GM23338 (cell line): ENCODE results near the gene SCART1.

ENCODE experiments used
- CREB1 ChIP-seq: fragments of 250-450 bp; sonication (Bioruptor Pico); IDR thresholded peaks from 2 replicates; pipeline ENCODE4 v1.5.0; 2020; ENCODE audit warnings: low read depth, mild to moderate bottlenecking, moderate library complexity
- EZH2 ChIP-seq: fragments of 200-600 bp; sonication (generic); IDR thresholded peaks from one replicate; pipeline ENCODE4 v1.8.0; 2017; ENCODE audit warnings: antibody characterized with exemption, mild to moderate bottlenecking, low read depth; ENCODE audit not compliant: unreplicated experiment
- EZH2phosphoT487 ChIP-seq: fragments of 200-600 bp; sonication (generic); IDR thresholded peaks from one replicate; pipeline ENCODE4 v1.8.1; 2018; ENCODE audit warnings: antibody characterized with exemption; ENCODE audit not compliant: unreplicated experiment
- JUNB ChIP-seq: IDR thresholded peaks from one replicate; pipeline ENCODE4 v1.6.1; 2016; ENCODE audit warnings: antibody characterized with exemption; ENCODE audit not compliant: unreplicated experiment
- NANOG ChIP-seq: IDR thresholded peaks from 2 replicates; pipeline ENCODE4 v1.6.1; 2016; ENCODE audit warnings: antibody characterized with exemption, borderline replicate concordance
- POLR2AphosphoS5 ChIP-seq: IDR thresholded peaks from 2 replicates; pipeline ENCODE4 v1.6.1; 2016; ENCODE audit warnings: antibody characterized with exemption, low read depth
- STAT1 ChIP-seq: IDR thresholded peaks from one replicate; pipeline ENCODE4 v1.6.1; 2016; ENCODE audit warnings: antibody characterized with exemption; ENCODE audit not compliant: unreplicated experiment
- ZNF114 ChIP-seq: fragments of 250-450 bp; sonication (Bioruptor Pico); IDR thresholded peaks from 2 replicates; pipeline ENCODE4 v1.5.0; 2020; ENCODE audit warnings: mild to moderate bottlenecking, moderate library complexity
- ZNF331 ChIP-seq: fragments of 250-450 bp; sonication (Bioruptor Pico); IDR thresholded peaks from 2 replicates; pipeline ENCODE4 v1.5.0; 2020; ENCODE audit warnings: low read depth, mild to moderate bottlenecking, moderate library complexity
- TF ChIP-seq, protein P1 (sequence below): IDR thresholded peaks from one replicate; pipeline ENCODE4 v1.6.1; 2018; ENCODE audit warnings: antibody characterized with exemption; ENCODE audit not compliant: unreplicated experiment
- TF ChIP-seq, protein P2 (sequence below), 2 experiments: fragments of 200-600 bp in 1 of 2; sonication (generic) in 1 of 2; conservative IDR thresholded peaks; 2 replicates each; pipeline versions ENCODE4 v1.5.1 to v1.6.1; 2016 to 2017; ENCODE audit warnings: antibody characterized with exemption in 2 of 2, low read depth in 2 of 2, mild to moderate bottlenecking in 2 of 2, moderate library complexity in 1 of 2
- TF ChIP-seq, protein P3 (sequence below): IDR thresholded peaks from 2 replicates; pipeline ENCODE4 v1.6.1; 2016; ENCODE audit warnings: antibody characterized with exemption

DNA sequence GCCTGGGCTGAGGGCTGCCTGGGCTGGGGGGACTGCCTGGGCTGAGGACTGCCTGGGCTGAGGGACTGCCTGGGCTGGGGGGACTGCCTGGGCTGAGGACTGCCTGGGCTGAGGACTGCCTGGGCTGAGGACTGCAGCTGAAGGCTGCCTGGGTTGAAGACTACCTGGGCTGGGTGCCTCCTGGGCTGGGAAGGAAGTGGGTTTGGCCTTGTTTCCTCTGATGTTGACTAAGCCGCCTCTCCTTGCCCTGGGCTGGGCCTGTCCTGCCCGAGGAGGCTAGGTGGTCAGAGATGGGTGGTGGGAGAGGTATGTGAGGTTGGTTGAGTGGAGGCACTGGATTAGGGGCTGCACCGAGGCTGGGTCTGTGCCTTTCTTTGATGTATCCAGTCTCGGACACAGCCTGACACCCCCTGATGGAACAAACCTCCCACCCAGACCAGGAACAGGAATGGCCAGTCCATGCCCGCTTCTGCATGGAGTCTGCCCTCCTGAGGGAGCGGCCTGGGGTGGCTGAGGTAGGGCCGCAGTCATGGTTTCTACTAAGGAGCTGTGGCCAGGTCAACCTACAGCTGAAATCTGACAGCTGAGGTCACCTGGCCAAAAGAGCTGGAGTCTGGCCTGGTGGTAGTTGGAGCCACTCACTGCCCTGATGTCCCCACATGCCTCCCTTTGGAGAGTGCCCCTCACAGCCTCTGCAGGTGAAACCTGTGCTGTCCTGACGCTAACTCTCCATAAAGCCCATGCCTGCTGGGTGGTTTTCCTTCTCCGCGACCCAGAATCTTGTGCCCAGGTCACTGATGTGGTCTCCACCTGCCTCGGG is 22.3 kb downstream of the SCART1 start:
- no peak for TF ChIP-seq ZNF331 (CRISPR knock-in tag)
- TF ChIP-seq, protein P1, sequence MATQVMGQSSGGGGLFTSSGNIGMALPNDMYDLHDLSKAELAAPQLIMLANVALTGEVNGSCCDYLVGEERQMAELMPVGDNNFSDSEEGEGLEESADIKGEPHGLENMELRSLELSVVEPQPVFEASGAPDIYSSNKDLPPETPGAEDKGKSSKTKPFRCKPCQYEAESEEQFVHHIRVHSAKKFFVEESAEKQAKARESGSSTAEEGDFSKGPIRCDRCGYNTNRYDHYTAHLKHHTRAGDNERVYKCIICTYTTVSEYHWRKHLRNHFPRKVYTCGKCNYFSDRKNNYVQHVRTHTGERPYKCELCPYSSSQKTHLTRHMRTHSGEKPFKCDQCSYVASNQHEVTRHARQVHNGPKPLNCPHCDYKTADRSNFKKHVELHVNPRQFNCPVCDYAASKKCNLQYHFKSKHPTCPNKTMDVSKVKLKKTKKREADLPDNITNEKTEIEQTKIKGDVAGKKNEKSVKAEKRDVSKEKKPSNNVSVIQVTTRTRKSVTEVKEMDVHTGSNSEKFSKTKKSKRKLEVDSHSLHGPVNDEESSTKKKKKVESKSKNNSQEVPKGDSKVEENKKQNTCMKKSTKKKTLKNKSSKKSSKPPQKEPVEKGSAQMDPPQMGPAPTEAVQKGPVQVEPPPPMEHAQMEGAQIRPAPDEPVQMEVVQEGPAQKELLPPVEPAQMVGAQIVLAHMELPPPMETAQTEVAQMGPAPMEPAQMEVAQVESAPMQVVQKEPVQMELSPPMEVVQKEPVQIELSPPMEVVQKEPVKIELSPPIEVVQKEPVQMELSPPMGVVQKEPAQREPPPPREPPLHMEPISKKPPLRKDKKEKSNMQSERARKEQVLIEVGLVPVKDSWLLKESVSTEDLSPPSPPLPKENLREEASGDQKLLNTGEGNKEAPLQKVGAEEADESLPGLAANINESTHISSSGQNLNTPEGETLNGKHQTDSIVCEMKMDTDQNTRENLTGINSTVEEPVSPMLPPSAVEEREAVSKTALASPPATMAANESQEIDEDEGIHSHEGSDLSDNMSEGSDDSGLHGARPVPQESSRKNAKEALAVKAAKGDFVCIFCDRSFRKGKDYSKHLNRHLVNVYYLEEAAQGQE, result no peak
- TF ChIP-seq, protein P2, sequence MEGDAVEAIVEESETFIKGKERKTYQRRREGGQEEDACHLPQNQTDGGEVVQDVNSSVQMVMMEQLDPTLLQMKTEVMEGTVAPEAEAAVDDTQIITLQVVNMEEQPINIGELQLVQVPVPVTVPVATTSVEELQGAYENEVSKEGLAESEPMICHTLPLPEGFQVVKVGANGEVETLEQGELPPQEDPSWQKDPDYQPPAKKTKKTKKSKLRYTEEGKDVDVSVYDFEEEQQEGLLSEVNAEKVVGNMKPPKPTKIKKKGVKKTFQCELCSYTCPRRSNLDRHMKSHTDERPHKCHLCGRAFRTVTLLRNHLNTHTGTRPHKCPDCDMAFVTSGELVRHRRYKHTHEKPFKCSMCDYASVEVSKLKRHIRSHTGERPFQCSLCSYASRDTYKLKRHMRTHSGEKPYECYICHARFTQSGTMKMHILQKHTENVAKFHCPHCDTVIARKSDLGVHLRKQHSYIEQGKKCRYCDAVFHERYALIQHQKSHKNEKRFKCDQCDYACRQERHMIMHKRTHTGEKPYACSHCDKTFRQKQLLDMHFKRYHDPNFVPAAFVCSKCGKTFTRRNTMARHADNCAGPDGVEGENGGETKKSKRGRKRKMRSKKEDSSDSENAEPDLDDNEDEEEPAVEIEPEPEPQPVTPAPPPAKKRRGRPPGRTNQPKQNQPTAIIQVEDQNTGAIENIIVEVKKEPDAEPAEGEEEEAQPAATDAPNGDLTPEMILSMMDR (conservative IDR thresholded peaks at IDR 0.05; ENCODE audit: low read depth in 2 of 2), result no peak
- no peak for TF ChIP-seq EZH2
- TF ChIP-seq POLR2AphosphoS5, result no peak
- TF ChIP-seq, protein P3, sequence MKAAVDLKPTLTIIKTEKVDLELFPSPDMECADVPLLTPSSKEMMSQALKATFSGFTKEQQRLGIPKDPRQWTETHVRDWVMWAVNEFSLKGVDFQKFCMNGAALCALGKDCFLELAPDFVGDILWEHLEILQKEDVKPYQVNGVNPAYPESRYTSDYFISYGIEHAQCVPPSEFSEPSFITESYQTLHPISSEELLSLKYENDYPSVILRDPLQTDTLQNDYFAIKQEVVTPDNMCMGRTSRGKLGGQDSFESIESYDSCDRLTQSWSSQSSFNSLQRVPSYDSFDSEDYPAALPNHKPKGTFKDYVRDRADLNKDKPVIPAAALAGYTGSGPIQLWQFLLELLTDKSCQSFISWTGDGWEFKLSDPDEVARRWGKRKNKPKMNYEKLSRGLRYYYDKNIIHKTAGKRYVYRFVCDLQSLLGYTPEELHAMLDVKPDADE, result no peak
- no peak for TF ChIP-seq EZH2phosphoT487
- TF ChIP-seq STAT1, result no peak
- TF ChIP-seq JUNB, result no peak
- no peak for TF ChIP-seq ZNF114 (CRISPR knock-in tag)
- TF ChIP-seq CREB1, result no peak
- no peak for TF ChIP-seq NANOG
